Left lung (tissue), 10 donors: ENCODE results near the gene SUSD3. TPM values are rescaled to one million over a fixed set of nuclear protein-coding genes. Genes with fewer than 3 reads are reported as not detected.
A peak's percentile ranks its signal among the peaks of the same experiment; 100 is the strongest.

Source experiments
- ATAC-seq: fragments of 200-7000 bp; cut with Tn5 transposase; one replicate; pipeline ENCODE4 v1.9.1; 2020; ENCODE audit warnings: moderate library complexity
- DNase-seq, 4 donors: peaks; one replicate each; pipeline ENCODE4 v3.0.0-alpha.2; 2013 to 2020
- H3K27ac ChIP-seq, 2 donors: fragments of 200-600 bp; sonication (generic) in 1 of 2; one replicate each; pipeline versions ENCODE4 v1.5.0 to v1.8.0; 2020 to 2021
- H3K27me3 ChIP-seq, 2 donors: fragments of 200-600 bp; sonication (generic) in 1 of 2; one replicate each; pipeline versions ENCODE4 v1.5.0 to v1.8.0; 2020 to 2021
- H3K36me3 ChIP-seq, 2 donors: fragments of 200-600 bp; sonication (generic) in 1 of 2; one replicate each; pipeline versions ENCODE4 v1.5.0 to v1.8.0; 2020 to 2021
- H3K4me1 ChIP-seq, 2 donors: fragments of 200-600 bp; one replicate each; pipeline ENCODE4 v1.8.0; 2021
- H3K4me3 ChIP-seq, 2 donors: fragments of 200-600 bp; sonication (generic) in 1 of 2; one replicate each; pipeline versions ENCODE4 v1.5.0 to v1.8.0; 2020 to 2021; ENCODE audit warnings: mild to moderate bottlenecking in 1 of 2
- H3K9me3 ChIP-seq, 2 donors: fragments of 200-600 bp; sonication (generic) in 1 of 2; one replicate each; pipeline versions ENCODE4 v1.5.0 to v1.8.0; 2020 to 2021
- intact Hi-C, 2 donors: fragments of 100-400 bp; cut with DNase I; formaldehyde crosslinking; loops; one replicate each; pipeline versions ENCODE4 v1.11.2 to v1.14.2; 2022
- polyA plus RNA-seq, 6 donors: library from polyadenylated mRNA; unstranded; fragments of 120-200 nt; gene quantifications; one replicate each; pipeline ENCODE4 v1.2.1, GENCODE V29; 2013; ENCODE audit not compliant: insufficient read length in 6 of 6
- total RNA-seq, 2 donors: library from RNA; stranded (reverse); fragmentation: NEBNext Ultra II Directional; extraction: Animal tissue kit (Norgen Biotek cat#: 25700); gene quantifications; one replicate each; pipeline ENCODE4 v1.2.1, GENCODE V29; 2021
- TF ChIP-seq, protein P1 (sequence below), 2 donors: fragments of 200-600 bp; sonication (generic) in 1 of 2; IDR thresholded peaks; one replicate each; pipeline versions ENCODE4 v1.5.0 to v1.8.0; 2021; ENCODE audit warnings: antibody characterized with exemption in 2 of 2
- donor health status: DM: no; HTN: yes; CAD: no.
- donor health status: DM: no; HTN: no; CAD: no.

SUSD3 gene
- total and polyA plus RNA-seq, 8 donors, result 2.6 to 12.1 (median 5.3) TPM

DNA sequence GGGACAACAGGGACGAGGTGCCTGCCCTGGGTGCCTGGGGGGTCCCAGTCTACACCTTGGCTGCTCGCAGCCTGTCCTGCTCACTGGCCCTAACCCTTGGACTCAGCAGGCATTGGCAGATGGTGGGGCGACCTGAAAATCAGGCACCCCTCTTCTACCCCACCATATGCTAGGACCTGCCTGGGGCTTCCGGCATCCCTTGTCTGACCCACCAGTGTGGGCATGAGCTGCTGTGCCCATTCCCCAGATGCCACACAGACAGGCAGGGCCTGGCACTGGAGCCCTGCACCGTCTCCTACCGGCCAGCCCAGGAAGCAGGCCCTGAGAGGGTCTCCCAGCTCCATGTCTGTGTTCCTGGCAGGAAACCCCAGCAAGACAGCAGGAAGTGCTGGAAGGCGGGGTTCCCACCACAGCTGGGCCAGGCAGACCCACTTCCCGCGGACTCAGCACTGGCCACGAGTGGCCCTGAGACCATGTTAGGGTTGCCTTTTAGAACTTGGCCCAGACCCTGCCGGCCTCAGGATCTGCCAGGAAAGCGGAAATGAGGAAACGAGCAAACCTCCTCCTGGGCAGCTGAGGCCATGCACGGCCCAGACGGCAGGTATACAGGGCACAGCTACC, 72.5 kb downstream of the SUSD3 start:
- TF ChIP-seq, protein P1, sequence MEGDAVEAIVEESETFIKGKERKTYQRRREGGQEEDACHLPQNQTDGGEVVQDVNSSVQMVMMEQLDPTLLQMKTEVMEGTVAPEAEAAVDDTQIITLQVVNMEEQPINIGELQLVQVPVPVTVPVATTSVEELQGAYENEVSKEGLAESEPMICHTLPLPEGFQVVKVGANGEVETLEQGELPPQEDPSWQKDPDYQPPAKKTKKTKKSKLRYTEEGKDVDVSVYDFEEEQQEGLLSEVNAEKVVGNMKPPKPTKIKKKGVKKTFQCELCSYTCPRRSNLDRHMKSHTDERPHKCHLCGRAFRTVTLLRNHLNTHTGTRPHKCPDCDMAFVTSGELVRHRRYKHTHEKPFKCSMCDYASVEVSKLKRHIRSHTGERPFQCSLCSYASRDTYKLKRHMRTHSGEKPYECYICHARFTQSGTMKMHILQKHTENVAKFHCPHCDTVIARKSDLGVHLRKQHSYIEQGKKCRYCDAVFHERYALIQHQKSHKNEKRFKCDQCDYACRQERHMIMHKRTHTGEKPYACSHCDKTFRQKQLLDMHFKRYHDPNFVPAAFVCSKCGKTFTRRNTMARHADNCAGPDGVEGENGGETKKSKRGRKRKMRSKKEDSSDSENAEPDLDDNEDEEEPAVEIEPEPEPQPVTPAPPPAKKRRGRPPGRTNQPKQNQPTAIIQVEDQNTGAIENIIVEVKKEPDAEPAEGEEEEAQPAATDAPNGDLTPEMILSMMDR (IDR thresholded peaks at IDR 0.05), result no peak
- H3K27ac ChIP-seq, result peak overlapping the region; percentile 82 to 99
- no peaks in the 10 kb centered on the region for H3K9me3 ChIP-seq
- peak overlapping the region in 1 of 2 donors; percentile 95 for H3K4me3 ChIP-seq
- H3K27me3 ChIP-seq, result no peaks in the 10 kb centered on the region
- DNase-seq (peak in 2 of 4 donors; percentile 33 to 85), ATAC-seq (no peak)
- H3K36me3 ChIP-seq, result peaks cover 0 to 11% of the 10 kb centered on the region in 2 donors
- H3K4me1 ChIP-seq, result peaks cover 50 to 94% of the 10 kb centered on the region in 2 donors
- intact Hi-C loops, result no loop called here

DNA sequence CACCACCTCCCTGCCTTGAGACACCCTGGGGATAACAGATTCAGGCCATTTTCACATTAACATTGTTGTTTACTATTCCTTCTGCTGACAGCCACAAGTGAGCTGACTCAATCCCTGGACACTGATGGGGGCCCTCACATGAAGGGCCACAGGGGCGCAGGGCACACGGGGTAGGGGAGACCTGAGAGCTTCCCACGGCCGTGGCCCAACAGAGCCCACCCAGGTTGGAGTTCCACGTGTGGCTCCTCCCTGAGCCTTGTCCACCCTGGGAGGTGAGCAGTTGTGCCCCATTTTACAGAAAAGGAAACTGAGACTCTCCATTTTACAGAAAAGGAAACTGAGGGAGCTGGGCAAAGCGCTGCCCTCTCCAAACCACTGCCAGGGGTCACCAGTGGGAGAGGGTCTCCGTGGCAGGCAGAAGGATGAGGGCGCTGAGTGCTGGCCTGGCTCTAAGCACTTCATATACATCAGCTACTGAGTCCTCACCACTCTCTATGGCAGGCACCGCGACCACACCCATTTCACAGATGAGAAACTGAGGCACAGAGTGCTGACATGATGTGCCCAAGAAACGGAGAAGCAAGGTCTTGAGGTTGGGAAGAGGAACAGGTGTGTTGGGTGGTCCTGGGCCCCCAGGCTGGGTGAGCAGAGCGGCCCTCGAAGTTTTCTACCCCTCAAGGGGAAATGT, 73.2 kb downstream of the SUSD3 start:
- TF ChIP-seq, protein P1 (IDR thresholded peaks at IDR 0.05), result no peak
- Histone ChIP-seq H3K27me3 (no peaks in the 10 kb centered on the region), H3K4me3 (peak overlapping the region in 1 of 2 donors; percentile 95), H3K36me3 (peaks cover 0 to 5% of the 10 kb centered on the region in 2 donors), H3K4me1 (peaks cover 51 to 89% of the 10 kb centered on the region in 2 donors), H3K27ac (peak overlapping the region; percentile 82 to 99), H3K9me3 (no peaks in the 10 kb centered on the region)
- ATAC-seq, result no peak
- intact Hi-C loops, result no loop called here
- DNase-seq, result peak in 1 of 4 donors; percentile 59

DNA sequence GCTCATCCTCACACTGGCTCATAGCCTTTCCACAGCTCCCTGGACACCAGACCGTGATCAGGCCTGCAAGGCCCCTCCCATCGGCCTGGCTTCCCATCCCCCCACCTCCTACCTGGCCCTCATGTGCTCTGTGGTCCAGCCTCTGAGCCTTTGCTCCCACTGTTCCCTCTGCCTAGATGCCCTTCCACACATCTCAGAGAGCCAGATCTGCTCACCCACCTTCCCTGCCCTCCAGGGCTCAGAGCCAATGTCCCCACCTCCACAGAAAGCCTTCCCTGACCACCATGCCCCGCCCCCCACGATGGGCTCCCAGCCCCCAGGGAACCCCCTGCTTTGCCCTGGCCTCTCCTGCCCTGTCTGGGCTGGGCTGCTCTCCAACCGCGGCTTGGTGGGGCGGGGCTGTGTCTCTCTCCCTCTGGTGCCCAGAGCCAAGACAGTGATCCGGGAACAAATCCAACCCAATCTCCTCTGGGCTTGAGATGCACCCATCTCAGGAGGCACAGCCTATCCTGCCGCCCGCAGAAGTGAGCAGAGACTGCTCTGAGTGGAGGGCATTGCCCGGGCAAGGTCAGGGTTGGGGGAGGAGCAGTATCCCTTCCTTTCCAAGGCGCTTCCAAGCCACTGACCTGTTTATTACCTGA, 73.9 kb downstream of the SUSD3 start:
- Histone ChIP-seq H3K4me1 (peaks cover 47 to 82% of the 10 kb centered on the region in 2 donors), H3K9me3 (no peaks in the 10 kb centered on the region), H3K27me3 (no peaks in the 10 kb centered on the region), H3K4me3 (peak overlapping the region; percentile 76 to 95), H3K27ac (peak overlapping the region; percentile 96 to 99), H3K36me3 (peaks cover 0 to 5% of the 10 kb centered on the region in 2 donors)
- TF ChIP-seq, protein P1 (IDR thresholded peaks at IDR 0.05), result no peak
- DNase-seq (peak in 3 of 4 donors; percentile 33 to 81 (median 79)), ATAC-seq (peak; percentile 30)
- intact Hi-C loops, result no loop called here

DNA sequence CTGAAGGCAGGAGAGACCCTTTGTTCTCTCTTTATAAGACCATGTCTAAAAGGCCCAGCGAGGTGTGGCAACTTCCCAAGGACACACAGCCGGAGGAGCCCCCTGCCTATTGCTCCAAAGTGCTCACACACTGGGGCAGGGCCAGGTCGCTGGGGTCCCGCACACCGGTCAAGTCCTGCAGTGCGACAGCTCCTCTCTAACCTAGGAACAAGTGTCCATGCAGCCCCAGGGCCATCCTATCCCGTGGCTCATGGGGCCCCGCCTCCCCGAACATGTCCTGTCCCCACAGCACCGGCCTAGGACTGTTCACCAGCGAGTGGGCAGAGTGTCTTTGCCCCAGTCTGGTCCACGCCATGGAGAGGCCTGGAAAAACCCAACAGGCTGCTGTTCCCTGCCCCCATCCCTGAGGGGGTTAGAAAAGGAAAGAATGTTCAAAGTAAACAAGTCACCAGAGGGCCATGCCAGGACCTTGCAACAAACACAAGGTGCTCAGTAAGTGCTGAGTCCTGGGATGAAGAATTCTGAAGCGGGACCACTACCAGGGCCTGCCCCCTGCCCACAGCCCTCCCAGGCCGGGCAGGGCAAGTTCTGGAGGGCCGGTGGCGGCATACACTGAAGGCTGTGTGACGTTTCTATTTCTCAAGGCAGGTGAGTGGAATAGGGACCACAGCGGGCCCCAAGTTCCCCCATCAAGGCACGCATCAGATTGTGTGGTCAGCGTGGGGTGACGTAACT, 74.6 kb downstream of the SUSD3 start:
- TF ChIP-seq, protein P1 (IDR thresholded peaks at IDR 0.05), result no peak
- DNase-seq (peak in 2 of 4 donors; percentile 51 to 84), ATAC-seq (peak; percentile 41)
- Histone ChIP-seq H3K4me3 (peak overlapping the region; percentile 76 to 95), H3K4me1 (peaks cover 41 to 78% of the 10 kb centered on the region in 2 donors), H3K27ac (peak overlapping the region; percentile 96 to 99), H3K27me3 (no peaks in the 10 kb centered on the region), H3K9me3 (peaks cover 0 to under 1% of the 10 kb centered on the region in 2 donors), H3K36me3 (peaks cover 0 to 5% of the 10 kb centered on the region in 2 donors)
- intact Hi-C loops, result no loop called here
